HCT116 (cell line): ENCODE data around the gene STAMBP. TPM values are rescaled to one million over a fixed set of nuclear protein-coding genes. Genes with fewer than 3 reads are reported as not detected.

Experiments used
- ATAC-seq: fragments of 200-7000 bp; cut with Tn5 transposase; 2 replicates; pipeline ENCODE4 v1.9.1; 2020; ENCODE audit warnings: mild to moderate bottlenecking, moderate library complexity
- BruUV-seq: library from RNA; stranded (reverse); fragments of 400-500 nt; replicated peaks from 2 replicates; lab custom pipeline; 2021; lab: Mats Ljungman, UMichigan
- CTCF ChIA-PET: fragments of 300-600 bp; sonication (Branson Sonifier 250); formaldehyde crosslinking; loops from one replicate; lab custom pipeline; 2021; ENCODE audit warnings: antibody characterized with exemption; lab: Charles Lee
- POLR2A ChIA-PET: fragments of 300-600, 350-600 bp; sonication (Branson Sonifier 250); formaldehyde crosslinking; loops from one replicate; lab custom pipeline; 2021; ENCODE audit warnings: antibody characterized with exemption; lab: Charles Lee
- RAD21 ChIA-PET, 2 experiments: fragments of 300-600 bp; sonication (Branson Sonifier 250); formaldehyde crosslinking; loops; one replicate each; lab custom pipeline; 2023; ENCODE audit warnings: low total read pairs in 2 of 2; ENCODE audit not compliant: uncharacterized antibody in 2 of 2, unreplicated experiment in 2 of 2, low non-redundant PET in 1 of 2; lab: Charles Lee
- DNase-seq: peaks from one replicate; pipeline ENCODE4 v3.0.0-alpha.2; 2010; ENCODE audit warnings: low read depth, low spot score
- H2AFZ ChIP-seq: fragments of 200-600 bp; shearing (Covaris generic), sonication (generic); 2 replicates; pipeline ENCODE4 v1.6.1; 2017; ENCODE audit warnings: low read depth, mixed run types, mixed read lengths, antibody characterized with exemption, low read length; ENCODE audit not compliant: poor library complexity, severe bottlenecking
- H3K27ac ChIP-seq: 2 replicates; pipeline ENCODE4 v1.5.1; 2012; ENCODE audit warnings: low read depth, low read length
- H3K27me3 ChIP-seq: fragments of 200-600 bp; sonication (generic); 2 replicates; pipeline ENCODE4 v1.6.1; 2016; ENCODE audit warnings: mixed run types, low read length, mixed read lengths; ENCODE audit not compliant: insufficient read depth
- H3K36me3 ChIP-seq, 2 experiments: fragments of 200-500 bp in 1 of 2; fragments of 200-600 bp in 1 of 2; sonication (Bioruptor generic) in 1 of 2; sonication (generic) in 1 of 2; 2 replicates each; pipeline versions ENCODE4 v1.5.1 to v1.6.1; 2014 to 2016; ENCODE audit warnings: low read length in 2 of 2, inconsistent platforms in 1 of 2, mixed read lengths in 1 of 2, mixed run types in 1 of 2; ENCODE audit not compliant: insufficient read depth in 2 of 2, control insufficient read depth in 1 of 2
- H3K4me1 ChIP-seq, 2 experiments: fragments of 200-600 bp in 1 of 2; sonication (generic) in 1 of 2; 2 replicates each; pipeline versions ENCODE4 v1.5.1 to v1.6.1; 2012 to 2017; ENCODE audit warnings: low read length in 2 of 2, inconsistent platforms in 1 of 2, mild to moderate bottlenecking in 1 of 2, mixed read lengths in 1 of 2, mixed run types in 1 of 2, moderate library complexity in 1 of 2; ENCODE audit not compliant: insufficient read depth in 2 of 2, control insufficient read depth in 1 of 2
- H3K4me2 ChIP-seq: fragments of 200-600 bp; sonication (generic); 2 replicates; pipeline ENCODE4 v1.6.1; 2017; ENCODE audit warnings: mixed run types, low read length, mixed read lengths
- H3K4me3 ChIP-seq, 2 experiments: fragments of 200-600 bp in 1 of 2; sonication (generic) in 1 of 2; replicated peaks in 1 of 2; 2 replicates each; pipeline ENCODE4 v1.5.1; 2011 to 2016; ENCODE audit warnings: low read length in 2 of 2, control low read depth in 1 of 2, low read depth in 1 of 2, mild to moderate bottlenecking in 1 of 2, mixed read lengths in 1 of 2, mixed run types in 1 of 2
- H3K79me2 ChIP-seq: fragments of 200-600 bp; sonication (generic); 2 replicates; pipeline ENCODE4 v1.6.1; 2017; ENCODE audit warnings: mild to moderate bottlenecking, mixed run types, low read length, moderate library complexity, mixed read lengths; ENCODE audit not compliant: insufficient read depth
- H3K9ac ChIP-seq: fragments of 200-600 bp; sonication (generic); 2 replicates; pipeline ENCODE4 v1.6.1; 2016; ENCODE audit warnings: low read length, mixed read lengths
- H3K9me2 ChIP-seq: fragments of 200-600 bp; sonication (generic), shearing (Covaris generic); 2 replicates; pipeline ENCODE4 v1.6.1; 2017; ENCODE audit warnings: mixed run types, mild to moderate bottlenecking, moderate library complexity; ENCODE audit not compliant: insufficient read depth
- H3K9me3 ChIP-seq, 2 experiments: fragments of 200-500 bp in 1 of 2; fragments of 200-600 bp in 1 of 2; sonication (Bioruptor generic) in 1 of 2; sonication (generic) in 1 of 2; 2 replicates each; pipeline ENCODE4 v1.6.1; 2014 to 2017; ENCODE audit warnings: low read length in 2 of 2, mixed read lengths in 2 of 2, inconsistent platforms in 1 of 2, low read depth in 1 of 2, mild to moderate bottlenecking in 1 of 2, mixed run types in 1 of 2, moderate library complexity in 1 of 2; ENCODE audit not compliant: control insufficient read depth in 1 of 2, insufficient read depth in 1 of 2
- H4K20me1 ChIP-seq: fragments of 200-600 bp; sonication (generic), shearing (Covaris generic); 2 replicates; pipeline ENCODE4 v1.6.1; 2017; ENCODE audit warnings: mixed run types, mild to moderate bottlenecking, moderate library complexity; ENCODE audit not compliant: insufficient read depth
- ATF3 ChIP-seq: IDR thresholded peaks from 2 replicates; pipeline ENCODE4 v1.6.1; 2012
- CBX3 ChIP-seq: IDR thresholded peaks from 2 replicates; pipeline ENCODE4 v1.6.1; 2012; ENCODE audit warnings: low read depth
- CEBPB ChIP-seq: IDR thresholded peaks from 2 replicates; pipeline ENCODE4 v1.6.1; 2012; ENCODE audit warnings: low read depth
- CTCF ChIP-seq, 3 experiments: fragments of 200-600 bp in 1 of 3; sonication (generic) in 1 of 3; IDR thresholded peaks in 2 of 3; conservative IDR thresholded peaks in 1 of 3; 2 replicates each; pipeline ENCODE4 v1.5.1; 2012 to 2017; ENCODE audit warnings: low read depth in 2 of 3, low read length in 2 of 3, antibody characterized with exemption in 1 of 3, borderline replicate concordance in 1 of 3, control low read depth in 1 of 3, mild to moderate bottlenecking in 1 of 3, mixed read lengths in 1 of 3, mixed run types in 1 of 3, moderate library complexity in 1 of 3; ENCODE audit not compliant: insufficient read depth in 1 of 3
- EGR1 ChIP-seq: IDR thresholded peaks from 2 replicates; pipeline ENCODE4 v1.6.1; 2012; ENCODE audit warnings: low read depth
- ELF1 ChIP-seq: IDR thresholded peaks from 2 replicates; pipeline ENCODE4 v1.6.1; 2012; ENCODE audit warnings: low read depth, borderline replicate concordance
- EZH2 ChIP-seq: fragments of 200-600 bp; sonication (generic); IDR thresholded peaks from 2 replicates; pipeline ENCODE4 v1.6.1; 2017; ENCODE audit warnings: antibody characterized with exemption, mixed run types
- EZH2phosphoT487 ChIP-seq: fragments of 200-600 bp; IDR thresholded peaks from 2 replicates; pipeline ENCODE4 v1.6.1; 2018; ENCODE audit warnings: antibody characterized with exemption, borderline replicate concordance
- FOSL1 ChIP-seq: IDR thresholded peaks from 2 replicates; pipeline ENCODE4 v1.6.1; 2012; ENCODE audit warnings: low read depth
- POLR2A ChIP-seq: IDR thresholded peaks from 2 replicates; pipeline ENCODE4 v1.7.0; 2011; ENCODE audit warnings: borderline replicate concordance; ENCODE audit not compliant: insufficient read depth, insufficient read length; ENCODE audit errors: extremely low read depth
- POLR2AphosphoS5 ChIP-seq: IDR thresholded peaks from 2 replicates; pipeline ENCODE4 v1.6.1; 2011; ENCODE audit warnings: mild to moderate bottlenecking, low read depth, low read length, moderate library complexity
- RAD21 ChIP-seq: IDR thresholded peaks from 2 replicates; pipeline ENCODE4 v1.6.1; 2012; ENCODE audit warnings: low read depth, mild to moderate bottlenecking
- SIN3A ChIP-seq: IDR thresholded peaks from 2 replicates; pipeline ENCODE4 v1.6.1; 2012; ENCODE audit warnings: low read depth
- SP1 ChIP-seq: IDR thresholded peaks from 2 replicates; pipeline ENCODE4 v1.6.1; 2012; ENCODE audit warnings: low read depth
- TCF7L2 ChIP-seq: IDR thresholded peaks from 2 replicates; pipeline ENCODE4 v1.7.0; 2011; ENCODE audit warnings: borderline replicate concordance, inconsistent platforms; ENCODE audit not compliant: insufficient read depth, insufficient read length; ENCODE audit errors: extremely low read depth
- YY1 ChIP-seq: IDR thresholded peaks from 2 replicates; pipeline ENCODE4 v1.6.1; 2011; ENCODE audit warnings: low read length, low read depth, moderate library complexity, mild to moderate bottlenecking; ENCODE audit not compliant: insufficient replicate concordance; ENCODE audit errors: extremely low read depth
- ZBTB33 ChIP-seq: IDR thresholded peaks from 2 replicates; pipeline ENCODE4 v1.6.1; 2011; ENCODE audit warnings: mild to moderate bottlenecking, low read length, moderate library complexity; ENCODE audit not compliant: insufficient replicate concordance; ENCODE audit errors: extremely low read depth
- ZFX ChIP-seq: fragments of 450-650 bp; IDR thresholded peaks from 2 replicates; pipeline ENCODE4 v1.6.1; 2017
- ZNF274 ChIP-seq: fragments of 200-500 bp; sonication (Bioruptor generic); IDR thresholded peaks from 2 replicates; pipeline ENCODE4 v1.6.1; 2014; ENCODE audit warnings: mild to moderate bottlenecking, low read depth, low read length, inconsistent platforms
- intact Hi-C: fragments of 100-400 bp; cut with micrococcal nuclease; formaldehyde crosslinking; loops from 2 replicates; pipeline ENCODE4 v1.10.0; 2022
- total RNA-seq: library from RNA; stranded (reverse); gene quantifications from one replicate; pipeline ENCODE4 v1.2.1, GENCODE V29; 2021; ENCODE audit not compliant: unreplicated experiment

Gene STAMBP
- total RNA-seq, 1 experiment from 2014 or later = 45.2 TPM

- Histone ChIP-seq H3K27ac (no peak overlapping the region), H2AFZ (no peak overlapping the region), H3K4me2 (no peak overlapping the region), H3K4me3 (no peak overlapping the region), H3K79me2 (peaks cover 27% of the 10 kb centered on the region; the same call in 1 of the 2 replicates), H3K4me1 (no peaks in the 10 kb centered on the region), H3K36me3 (peaks cover 19 to 28% of the 10 kb centered on the region in 2 experiments), H4K20me1 (no peaks in the 10 kb centered on the region; the same call in 1 of the 2 replicates), H3K9ac (no peak overlapping the region), H3K27me3 (no peaks in the 10 kb centered on the region), H3K9me2 (no peaks in the 10 kb centered on the region), H3K9me3 (no peaks in the 10 kb centered on the region)
- no peak for ATAC-seq
- no peak for DNase-seq
- ChIA-PET CTCF (no interaction called here), POLR2A (no interaction called here), RAD21 (no interaction called here)
- intact Hi-C loops = no loop called here
- TF ChIP-seq POLR2AphosphoS5 (no peak), ZBTB33 (no peak), EGR1 (no peak), ELF1 (no peak), CEBPB (no peak), YY1 (no peak), EZH2 (no peak), POLR2A (no peak), SIN3A (no peak), SP1 (no peak)
- no TSS peak for BruUV-seq
Observed at GRCh38 chr2:73842739-73843019, 13.9 kb downstream of the STAMBP start.

- RAD21 ChIA-PET = no interaction called here
- no peak overlapping the region for H3K27ac ChIP-seq
- no TSS peak for BruUV-seq
- no peak overlapping the region for H2AFZ ChIP-seq
- H3K9me2 ChIP-seq = no peaks in the 10 kb centered on the region
- no peaks in the 10 kb centered on the region for H3K9me3 ChIP-seq
- DNase-seq (no peak), ATAC-seq (no peak)
- no peak overlapping the region for H3K4me3 ChIP-seq
- POLR2A ChIA-PET = no interaction called here
- no peaks in the 10 kb centered on the region; the same call in 1 of the 2 replicates for H4K20me1 ChIP-seq
- CTCF ChIA-PET = no interaction called here
- H3K9ac ChIP-seq = no peak overlapping the region
- H3K27me3 ChIP-seq = no peaks in the 10 kb centered on the region
- H3K36me3 ChIP-seq = peaks cover 29 to 33% of the 10 kb centered on the region in 2 experiments
- intact Hi-C loops = no loop called here
- H3K4me1 ChIP-seq = no peaks in the 10 kb centered on the region
- no peak overlapping the region for H3K4me2 ChIP-seq
- H3K79me2 ChIP-seq = peaks cover 27% of the 10 kb centered on the region; the same call in 1 of the 2 replicates
- TF ChIP-seq FOSL1 = no peak
- TF ChIP-seq CEBPB = no peak
- no peak for TF ChIP-seq ZNF274
- no peak for TF ChIP-seq EZH2phosphoT487
- no peak for TF ChIP-seq POLR2AphosphoS5
- TF ChIP-seq SP1 = no peak
- no peak for TF ChIP-seq CTCF (IDR thresholded peaks at IDR 0.05 in 2 of 3, conservative IDR thresholded peaks at IDR 0.05 in 1 of 3; ENCODE audit: borderline replicate concordance in 1 of 3, insufficient read depth in 1 of 3, low read depth in 2 of 3, low read length in 2 of 3)
- TF ChIP-seq ZFX = no peak
- no peak for TF ChIP-seq ATF3
- TF ChIP-seq RAD21 = no peak
- TF ChIP-seq SIN3A = no peak
- TF ChIP-seq CBX3 = no peak
- TF ChIP-seq TCF7L2 = no peak
- TF ChIP-seq EZH2 = no peak
- no peak for TF ChIP-seq YY1
Observed at GRCh38 chr2:73844087-73844486, 15.3 kb downstream of the STAMBP start.
